Activated CD8-positive, alpha-beta T cell treated with anti-CD3 and anti-CD28 coated beads for 36 hours (primary cell): ENCODE results near the gene PPL. TPM values are rescaled to one million over a fixed set of nuclear protein-coding genes. Genes with fewer than 3 reads are reported as not detected.
"Not testable (repeated sequence)": the region's sequence is repeated elsewhere in the genome, so short reads cannot be mapped to it uniquely, and the experiment has no call there.

Experiments
- ATAC-seq: fragments of 200-7000 bp; cut with Tn5 transposase; one replicate; pipeline ENCODE4 v1.10.0; 2021; ENCODE audit warnings: mild to moderate bottlenecking, moderate library complexity
- CTCF ChIA-PET: fragments of 350-600 bp; sonication (Branson Sonifier 250); formaldehyde crosslinking; loops from one replicate; lab custom pipeline; 2021; ENCODE audit warnings: antibody characterized with exemption; lab: Charles Lee
- POLR2A ChIA-PET: fragments of 350-600 bp; sonication (Branson Sonifier 250); formaldehyde crosslinking; loops from one replicate; lab custom pipeline; 2021; ENCODE audit warnings: antibody characterized with exemption; lab: Charles Lee
- DNase-seq: peaks from one replicate; pipeline ENCODE4 v3.0.0-alpha.2; 2020
- H3K27ac Mint-ChIP-seq: one replicate; pipeline ENCODE4 v1.8.0; 2021; ENCODE audit warnings: mild to moderate bottlenecking, mixed read lengths
- H3K27me3 Mint-ChIP-seq: one replicate; pipeline ENCODE4 v1.8.0; 2021; ENCODE audit warnings: mixed read lengths
- H3K36me3 Mint-ChIP-seq: one replicate; pipeline ENCODE4 v1.8.0; 2021; ENCODE audit warnings: low read depth, mixed read lengths
- H3K4me1 Mint-ChIP-seq: one replicate; pipeline ENCODE4 v1.8.0; 2021; ENCODE audit warnings: low read depth, mixed read lengths
- H3K4me3 Mint-ChIP-seq: one replicate; pipeline ENCODE4 v1.8.0; 2021; ENCODE audit warnings: mild to moderate bottlenecking, moderate library complexity, mixed read lengths
- H3K9me3 Mint-ChIP-seq: one replicate; pipeline ENCODE4 v1.8.0; 2021; ENCODE audit warnings: mixed read lengths
- intact Hi-C: fragments of 100-400 bp; cut with micrococcal nuclease; formaldehyde crosslinking; loops from one replicate; pipeline ENCODE4 v1.10.0; 2022
- total RNA-seq, 2 experiments: library from RNA; stranded (reverse); gene quantifications; one replicate each; pipeline ENCODE4 v1.2.3, GENCODE V29; 2021
- TF ChIP-seq, protein P1 (sequence below): fragments of 200-600 bp; IDR thresholded peaks from one replicate; pipeline ENCODE4 v1.8.0; 2022; ENCODE audit warnings: antibody characterized with exemption, mild to moderate bottlenecking

PPL gene
- total RNA-seq, 2 experiments from 2014 or later: 0.05 TPM; not detected in 1

DNA sequence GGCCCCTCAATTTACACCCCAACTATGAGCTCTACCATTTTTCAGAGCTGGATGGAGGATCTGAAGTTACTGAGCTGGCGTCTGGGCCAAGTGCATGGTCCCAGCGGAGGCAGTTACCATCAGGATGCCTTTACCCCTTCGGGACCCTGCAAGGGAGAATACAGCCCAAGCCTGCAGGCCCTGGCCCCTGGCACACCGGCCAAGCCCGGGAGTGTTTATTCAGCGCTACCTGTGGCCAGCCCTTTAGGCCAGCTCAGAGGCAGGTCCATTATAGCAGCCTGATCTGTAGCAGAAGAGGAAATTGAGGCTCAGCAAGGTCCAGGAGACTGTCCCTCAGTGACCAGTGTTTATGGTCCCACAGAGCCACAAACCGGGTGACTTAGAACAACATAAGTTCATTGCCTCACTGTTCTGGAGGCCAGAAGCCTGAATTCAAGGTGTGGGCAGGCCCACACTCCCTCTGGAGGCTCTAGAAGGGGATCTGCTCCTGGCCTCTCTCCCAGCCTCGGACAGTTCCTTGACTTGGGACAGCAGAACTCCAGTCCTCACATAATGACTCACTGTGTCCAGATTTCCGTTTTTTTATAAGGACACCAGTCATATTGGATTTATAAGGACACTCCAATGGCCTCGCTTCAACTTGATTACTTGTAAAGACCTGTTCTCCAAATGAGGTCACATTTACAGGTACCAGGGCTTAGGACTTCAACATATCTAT is 29.9 kb upstream of the PPL start:
- TF ChIP-seq, protein P1, sequence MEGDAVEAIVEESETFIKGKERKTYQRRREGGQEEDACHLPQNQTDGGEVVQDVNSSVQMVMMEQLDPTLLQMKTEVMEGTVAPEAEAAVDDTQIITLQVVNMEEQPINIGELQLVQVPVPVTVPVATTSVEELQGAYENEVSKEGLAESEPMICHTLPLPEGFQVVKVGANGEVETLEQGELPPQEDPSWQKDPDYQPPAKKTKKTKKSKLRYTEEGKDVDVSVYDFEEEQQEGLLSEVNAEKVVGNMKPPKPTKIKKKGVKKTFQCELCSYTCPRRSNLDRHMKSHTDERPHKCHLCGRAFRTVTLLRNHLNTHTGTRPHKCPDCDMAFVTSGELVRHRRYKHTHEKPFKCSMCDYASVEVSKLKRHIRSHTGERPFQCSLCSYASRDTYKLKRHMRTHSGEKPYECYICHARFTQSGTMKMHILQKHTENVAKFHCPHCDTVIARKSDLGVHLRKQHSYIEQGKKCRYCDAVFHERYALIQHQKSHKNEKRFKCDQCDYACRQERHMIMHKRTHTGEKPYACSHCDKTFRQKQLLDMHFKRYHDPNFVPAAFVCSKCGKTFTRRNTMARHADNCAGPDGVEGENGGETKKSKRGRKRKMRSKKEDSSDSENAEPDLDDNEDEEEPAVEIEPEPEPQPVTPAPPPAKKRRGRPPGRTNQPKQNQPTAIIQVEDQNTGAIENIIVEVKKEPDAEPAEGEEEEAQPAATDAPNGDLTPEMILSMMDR: no peak
- Mint-ChIP-seq H3K4me3 (no peak overlapping the region), H3K27ac (no peak overlapping the region), H3K9me3 (no peaks in the 10 kb centered on the region), H3K27me3 (no peaks in the 10 kb centered on the region), H3K36me3 (no peaks in the 10 kb centered on the region), H3K4me1 (no peaks in the 10 kb centered on the region)
- DNase-seq (no peak), ATAC-seq (no peak)
- intact Hi-C loops: no loop called here
- ChIA-PET POLR2A (no interaction called here), CTCF (no interaction called here)

DNA sequence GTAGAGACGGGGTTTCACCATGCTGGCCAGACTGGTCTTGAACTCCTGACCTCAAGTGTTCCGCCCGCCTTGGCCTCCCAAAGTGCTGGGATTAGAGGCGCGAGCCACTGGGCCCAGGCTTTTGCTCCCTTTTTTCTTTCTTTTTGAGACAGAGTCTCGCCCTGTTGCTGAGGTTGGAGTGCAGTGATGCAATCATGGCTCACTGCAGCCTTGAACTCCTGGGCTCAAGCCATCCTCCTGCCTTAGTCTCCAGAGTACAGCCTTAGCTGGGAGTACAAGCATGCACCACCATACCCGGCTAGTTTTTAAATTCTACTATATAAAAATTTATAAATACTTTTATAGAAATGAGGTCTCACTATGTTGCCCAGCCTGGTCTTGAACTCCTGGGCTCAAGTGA is 26.6 kb upstream of the PPL start:
- POLR2A ChIA-PET, CTCF ChIA-PET, H3K9me3 Mint-ChIP-seq: not testable (repeated sequence)

DNA sequence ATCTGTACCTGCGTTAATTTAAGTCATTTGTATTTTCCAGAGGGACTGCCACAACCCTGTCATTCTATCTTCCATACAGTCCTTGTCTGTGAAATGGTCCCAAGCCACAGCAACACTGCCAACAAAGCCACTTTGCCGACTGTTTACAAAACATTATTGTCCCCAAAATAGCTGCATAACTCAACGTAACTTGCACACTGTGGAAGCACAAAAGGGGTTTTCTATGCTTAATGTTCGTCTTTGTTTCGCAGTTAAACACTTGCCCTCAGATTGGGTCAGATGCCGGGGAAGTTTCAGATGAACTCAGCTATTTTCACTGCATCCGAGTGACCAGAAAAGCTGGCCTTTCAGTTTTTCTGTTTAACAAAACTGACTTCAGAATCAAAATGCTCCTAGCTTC is 25.8 kb upstream of the PPL start:
- peaks cover 7% of the 10 kb centered on the region for H3K4me1 Mint-ChIP-seq
- no peak overlapping the region for H3K4me3 Mint-ChIP-seq
- ChIA-PET POLR2A (no interaction called here), CTCF (no interaction called here)
- no peak for ATAC-seq
- intact Hi-C loops: no loop called here
- TF ChIP-seq, protein P1: no peak
- no peaks in the 10 kb centered on the region for H3K36me3 Mint-ChIP-seq
- H3K27me3 Mint-ChIP-seq: peaks cover 21% of the 10 kb centered on the region
- no peaks in the 10 kb centered on the region for H3K9me3 Mint-ChIP-seq
- no peak for DNase-seq
- H3K27ac Mint-ChIP-seq: no peak overlapping the region

More for the DNA sequence above, 26.6 kb upstream of the PPL start:
- DNase-seq, H3K36me3 Mint-ChIP-seq, ATAC-seq, H3K27ac Mint-ChIP-seq, H3K4me3 Mint-ChIP-seq, H3K4me1 Mint-ChIP-seq, intact Hi-C loops: not testable (repeated sequence)
- peaks cover 16% of the 10 kb centered on the region for H3K27me3 Mint-ChIP-seq

DNA sequence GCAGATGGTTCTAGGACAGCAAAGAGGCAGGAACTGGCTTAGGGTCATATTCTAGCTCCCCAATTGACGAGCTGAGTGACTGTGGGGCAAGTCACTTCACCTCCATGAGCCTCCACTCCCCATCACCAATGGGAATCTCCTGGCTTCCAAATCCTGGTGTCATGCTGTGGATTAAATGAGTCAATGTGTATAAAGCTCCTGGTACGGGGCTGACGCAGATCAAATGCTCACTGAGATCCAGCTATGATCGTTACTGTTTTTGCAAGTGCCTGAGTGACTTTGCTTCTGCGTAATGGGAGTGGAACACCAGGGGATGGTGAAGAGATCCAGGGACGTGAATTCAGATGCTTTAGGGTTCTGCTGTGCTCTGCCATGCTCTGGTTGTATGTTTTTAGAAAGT is 23.6 kb upstream of the PPL start:
- TF ChIP-seq, protein P1: no peak
- no peak for DNase-seq
- H3K27me3 Mint-ChIP-seq: peaks cover 33% of the 10 kb centered on the region
- ATAC-seq: no peak
- ChIA-PET CTCF (no interaction called here), POLR2A (no interaction called here)
- peaks cover 16% of the 10 kb centered on the region for H3K4me1 Mint-ChIP-seq
- no peaks in the 10 kb centered on the region for H3K36me3 Mint-ChIP-seq
- intact Hi-C loops: no loop called here
- H3K9me3 Mint-ChIP-seq: no peaks in the 10 kb centered on the region
- H3K27ac Mint-ChIP-seq: no peak overlapping the region
- H3K4me3 Mint-ChIP-seq: no peak overlapping the region

DNA sequence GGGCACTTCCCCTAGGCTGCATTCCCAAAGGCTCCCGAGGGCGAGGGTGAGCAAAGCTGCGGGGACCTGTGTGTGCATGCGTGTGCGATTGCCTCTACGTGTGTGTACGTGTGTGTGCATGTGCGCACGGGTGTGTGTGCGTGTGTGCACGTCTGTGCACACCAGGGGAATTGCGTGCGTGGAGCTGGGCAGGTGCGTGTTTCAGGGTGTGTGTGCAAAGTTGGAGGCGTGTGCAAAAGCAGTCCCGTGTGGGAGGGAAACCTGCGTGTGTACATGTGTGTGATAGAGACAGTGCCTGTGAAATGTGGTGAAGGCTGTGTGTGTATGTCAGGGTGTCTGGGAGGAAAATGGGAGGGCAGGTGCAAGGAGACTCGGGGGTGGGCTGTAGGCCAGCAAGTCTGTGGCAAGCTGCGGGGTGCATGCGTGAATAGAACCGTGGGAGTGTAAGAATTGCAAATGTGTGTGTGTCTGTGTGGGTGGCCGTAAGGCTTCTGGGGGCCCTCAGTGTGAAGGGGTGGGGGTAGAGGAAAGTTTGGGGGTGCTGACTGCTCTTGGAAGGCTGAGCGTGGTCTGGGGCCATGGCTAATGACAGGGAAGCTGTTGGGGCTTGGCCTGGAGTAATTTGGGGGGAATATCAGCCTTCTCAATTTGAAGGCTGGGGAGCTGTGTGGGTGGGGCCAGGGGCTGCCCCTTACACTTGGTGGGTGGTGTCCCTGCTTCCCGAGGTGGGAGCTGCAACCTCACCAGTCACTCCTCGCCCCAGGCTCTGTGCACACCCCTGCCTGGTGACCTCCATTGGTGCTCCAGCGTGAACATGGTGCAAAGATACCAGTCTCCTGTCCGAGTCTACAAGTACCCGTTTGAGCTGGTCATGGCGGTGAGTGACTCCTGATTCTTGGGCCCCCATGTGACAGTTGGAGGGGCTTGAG is 21.8 kb upstream of the PPL start:
- no peaks in the 10 kb centered on the region for H3K9me3 Mint-ChIP-seq
- peaks cover 16% of the 10 kb centered on the region for H3K4me1 Mint-ChIP-seq
- peaks cover 39% of the 10 kb centered on the region for H3K27me3 Mint-ChIP-seq
- TF ChIP-seq, protein P1: no peak
- DNase-seq (no peak), ATAC-seq (no peak)
- ChIA-PET POLR2A (interaction anchor here (0.9 to 1.2 kb wide), 2 partner anchors 11 to 75 kb away, joined by 3 read pairs; partner anchors contain the start of gene NAGPA), CTCF (interaction anchor here (0.8 kb wide), 1 partner anchor 12 kb away, joined by 3 read pairs; no protein-coding TSS in a partner anchor)
- no peaks in the 10 kb centered on the region for H3K36me3 Mint-ChIP-seq
- intact Hi-C loops: no loop called here
- H3K27ac Mint-ChIP-seq: no peak overlapping the region
- peak overlapping the region; percentile 76 for H3K4me3 Mint-ChIP-seq
